GM12865 (cell line): ENCODE results near the gene COL27A1.
"Not testable (repeated sequence)": the region's sequence is repeated elsewhere in the genome, so short reads cannot be mapped to it uniquely, and the experiment has no call there.

Experiments
- DNase-seq: peaks from one replicate; pipeline ENCODE4 v3.0.0; 2010; ENCODE audit warnings: low read depth
- H3K4me3 ChIP-seq: 2 replicates; pipeline ENCODE4 v1.5.1; 2011; ENCODE audit warnings: mild to moderate bottlenecking, low read depth, low read length, control low read depth
- TF ChIP-seq, protein P1 (sequence below): IDR thresholded peaks from 2 replicates; pipeline ENCODE4 v1.5.1; 2011; ENCODE audit warnings: low read length, control low read depth, low read depth, inconsistent platforms; ENCODE audit not compliant: insufficient read depth; ENCODE audit errors: missing control alignments

The COL27A1 gene

DNA sequence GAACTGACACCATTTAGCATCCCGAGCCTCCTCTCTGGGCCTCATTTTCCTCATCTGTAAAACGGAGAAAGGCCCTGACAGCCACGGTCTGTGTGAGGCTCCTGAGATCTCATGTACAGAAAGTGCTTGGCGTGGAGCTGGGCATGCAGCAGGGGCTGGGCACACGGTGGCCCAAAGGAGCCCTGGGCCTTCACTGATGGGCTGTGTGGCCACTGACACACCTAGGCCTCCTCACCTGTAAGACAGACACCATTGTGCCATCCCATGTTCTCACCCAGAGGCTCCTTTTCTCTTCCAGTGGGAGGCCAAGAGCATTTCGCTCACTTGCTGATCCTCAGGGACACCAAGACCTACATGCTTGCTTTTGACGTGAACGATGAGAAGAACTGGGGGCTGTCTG, 169.2 kb downstream of the COL27A1 start:
- no peak overlapping the region for H3K4me3 ChIP-seq

DNA sequence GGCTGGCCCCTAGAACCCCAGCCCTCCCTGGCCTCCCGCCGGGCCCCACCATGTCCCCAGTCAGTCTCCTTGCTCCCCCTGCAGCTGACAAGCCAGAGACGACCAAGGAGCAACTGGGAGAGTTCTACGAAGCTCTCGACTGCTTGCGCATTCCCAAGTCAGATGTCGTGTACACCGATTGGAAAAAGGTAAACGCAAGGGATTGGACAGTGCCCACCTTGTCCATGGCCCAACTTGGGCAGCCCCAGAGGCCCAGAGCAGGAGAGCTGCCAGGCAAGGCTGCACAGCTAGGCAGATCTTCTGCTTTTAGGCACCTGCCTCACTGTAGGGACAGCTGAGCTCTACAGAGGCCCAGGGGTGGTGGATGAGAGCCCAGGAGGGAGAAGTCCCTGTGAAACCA, 169.6 kb downstream of the COL27A1 start:
- not testable (repeated sequence) for DNase-seq, H3K4me3 ChIP-seq

More for the DNA sequence above, 169.2 kb downstream of the COL27A1 start:
- no peak for DNase-seq
- TF ChIP-seq, protein P1, sequence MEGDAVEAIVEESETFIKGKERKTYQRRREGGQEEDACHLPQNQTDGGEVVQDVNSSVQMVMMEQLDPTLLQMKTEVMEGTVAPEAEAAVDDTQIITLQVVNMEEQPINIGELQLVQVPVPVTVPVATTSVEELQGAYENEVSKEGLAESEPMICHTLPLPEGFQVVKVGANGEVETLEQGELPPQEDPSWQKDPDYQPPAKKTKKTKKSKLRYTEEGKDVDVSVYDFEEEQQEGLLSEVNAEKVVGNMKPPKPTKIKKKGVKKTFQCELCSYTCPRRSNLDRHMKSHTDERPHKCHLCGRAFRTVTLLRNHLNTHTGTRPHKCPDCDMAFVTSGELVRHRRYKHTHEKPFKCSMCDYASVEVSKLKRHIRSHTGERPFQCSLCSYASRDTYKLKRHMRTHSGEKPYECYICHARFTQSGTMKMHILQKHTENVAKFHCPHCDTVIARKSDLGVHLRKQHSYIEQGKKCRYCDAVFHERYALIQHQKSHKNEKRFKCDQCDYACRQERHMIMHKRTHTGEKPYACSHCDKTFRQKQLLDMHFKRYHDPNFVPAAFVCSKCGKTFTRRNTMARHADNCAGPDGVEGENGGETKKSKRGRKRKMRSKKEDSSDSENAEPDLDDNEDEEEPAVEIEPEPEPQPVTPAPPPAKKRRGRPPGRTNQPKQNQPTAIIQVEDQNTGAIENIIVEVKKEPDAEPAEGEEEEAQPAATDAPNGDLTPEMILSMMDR = no peak

DNA sequence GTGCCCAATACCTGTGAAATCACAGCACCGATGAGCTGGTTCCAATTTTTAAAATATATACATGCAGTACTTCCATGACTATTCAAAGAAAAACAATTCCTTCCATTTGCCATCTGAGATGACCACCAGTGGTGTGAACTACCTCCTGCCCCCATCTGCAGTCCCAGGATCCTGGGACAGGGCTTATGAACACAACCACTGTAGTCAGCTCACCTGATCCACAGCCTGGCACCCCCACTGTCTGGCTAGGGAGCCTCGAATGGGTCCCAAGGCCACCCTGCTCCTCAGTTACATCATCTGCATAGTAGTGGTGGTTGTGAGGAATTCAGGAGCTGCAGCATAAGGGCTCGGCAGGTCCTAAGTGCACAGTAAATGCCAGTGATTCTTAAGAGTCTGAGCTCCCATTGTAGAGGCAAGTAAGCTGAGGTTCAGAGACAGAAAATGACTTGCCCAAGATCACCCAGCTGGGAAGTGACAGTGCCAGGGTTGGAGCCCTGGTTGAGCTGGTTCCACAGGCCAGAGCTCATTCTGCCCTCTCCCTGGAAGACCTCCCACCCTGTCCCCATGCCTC, 170.4 kb downstream of the COL27A1 start:
- DNase-seq = not testable (repeated sequence)

DNA sequence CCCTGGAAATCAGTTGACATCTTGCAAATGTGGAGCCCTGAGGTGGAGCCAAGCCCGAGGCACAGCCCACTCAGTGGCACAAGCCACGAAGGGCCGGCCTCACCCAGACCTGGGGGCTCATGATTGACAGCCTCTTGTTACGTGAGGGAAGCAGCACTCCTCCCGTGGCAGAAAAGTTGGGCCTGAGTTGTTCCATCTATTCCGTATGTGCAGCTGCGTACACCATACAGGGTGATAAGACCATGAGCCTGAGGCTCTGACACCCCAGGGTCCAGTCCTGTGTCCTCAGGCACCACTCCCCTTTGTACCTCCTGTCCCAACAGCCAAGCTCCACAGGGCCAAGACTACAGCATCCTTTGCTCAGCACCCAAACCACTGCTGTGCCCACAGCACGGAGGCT, 172.4 kb downstream of the COL27A1 start:
- DNase-seq = no peak
- TF ChIP-seq, protein P1 = no peak
- no peak overlapping the region for H3K4me3 ChIP-seq

More for the DNA sequence above, 170.4 kb downstream of the COL27A1 start:
- H3K4me3 ChIP-seq = not testable (repeated sequence)

DNA sequence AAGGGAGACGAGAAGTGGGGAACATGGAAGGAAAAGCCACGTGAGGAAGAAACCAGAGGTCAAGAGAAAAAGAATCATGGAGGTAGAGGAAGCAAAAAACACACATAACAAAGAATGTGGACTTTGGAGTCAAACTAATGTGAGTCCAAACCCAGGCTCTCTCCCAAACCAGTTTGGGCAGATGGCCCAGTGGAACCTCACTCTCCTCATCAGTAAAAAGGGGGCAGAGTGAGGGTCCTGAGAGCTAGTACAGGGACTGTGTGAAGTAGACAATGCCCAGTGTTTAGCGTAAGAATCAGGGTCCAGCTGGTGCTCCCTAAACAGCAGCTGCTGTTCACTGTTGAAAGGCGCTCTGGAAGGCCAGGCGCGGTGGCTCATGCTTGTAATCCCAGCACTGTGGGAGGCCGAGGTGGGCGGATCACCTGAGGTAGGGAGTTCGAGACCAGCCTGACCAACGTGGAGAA, 173.1 kb downstream of the COL27A1 start:
- not testable (repeated sequence) for H3K4me3 ChIP-seq, DNase-seq

DNA sequence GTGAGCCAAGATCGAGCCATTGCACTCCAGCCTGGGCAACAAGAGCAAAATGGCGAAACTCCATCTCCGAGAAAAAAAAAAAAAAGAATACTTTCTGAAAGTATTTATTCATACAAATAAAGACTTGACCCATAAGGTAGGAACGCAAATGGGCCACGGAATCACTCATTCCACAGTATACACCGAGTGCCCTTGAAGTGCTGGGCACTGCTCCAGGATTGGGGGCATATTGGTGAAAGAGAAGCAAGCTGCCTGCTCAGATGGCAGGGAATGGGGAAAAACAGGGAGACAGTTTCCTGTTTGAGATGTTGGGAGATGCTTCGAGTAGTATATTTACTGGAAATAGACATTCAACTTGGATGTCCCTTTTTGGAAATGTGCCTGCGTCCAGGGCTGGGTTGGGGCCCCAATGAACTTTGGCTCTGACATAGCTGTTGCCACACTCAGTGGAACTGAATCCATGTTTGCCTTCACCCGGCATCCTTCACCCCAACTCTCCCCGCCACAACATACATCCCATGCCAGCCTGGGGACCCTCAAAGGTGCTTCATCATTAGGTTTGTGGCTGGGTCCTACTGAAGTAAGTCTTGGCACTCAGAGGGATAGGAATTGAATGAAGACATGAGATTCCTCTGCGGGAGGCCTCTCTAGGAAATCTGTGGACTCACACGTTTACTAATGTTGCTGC, 173.7 kb downstream of the COL27A1 start:
- not testable (repeated sequence) for DNase-seq, H3K4me3 ChIP-seq

DNA sequence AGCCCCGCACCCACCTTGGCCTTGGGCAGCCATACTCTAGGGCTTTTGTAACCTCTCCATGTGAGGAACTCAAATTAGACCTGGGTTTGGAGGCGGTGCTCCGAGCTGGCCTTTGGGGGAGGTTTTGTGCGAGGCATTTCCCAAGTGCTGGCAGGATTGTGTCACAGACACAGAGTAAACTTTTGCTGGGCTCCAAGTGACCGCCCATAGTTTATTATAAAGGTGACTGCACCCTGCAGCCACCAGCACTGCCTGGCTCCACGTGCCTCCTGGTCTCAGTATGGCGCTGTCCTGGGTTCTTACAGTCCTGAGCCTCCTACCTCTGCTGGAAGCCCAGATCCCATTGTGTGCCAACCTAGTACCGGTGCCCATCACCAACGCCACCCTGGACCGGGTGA, 174.3 kb downstream of the COL27A1 start, which contains the start of gene ORM2:
Gene ORM2 (plus strand): TSS at position 245 of the 398 bp plus-strand sequence. CDS start 36 bp downstream, at position 281.
- DNase-seq, H3K4me3 ChIP-seq: not testable (repeated sequence)

DNA sequence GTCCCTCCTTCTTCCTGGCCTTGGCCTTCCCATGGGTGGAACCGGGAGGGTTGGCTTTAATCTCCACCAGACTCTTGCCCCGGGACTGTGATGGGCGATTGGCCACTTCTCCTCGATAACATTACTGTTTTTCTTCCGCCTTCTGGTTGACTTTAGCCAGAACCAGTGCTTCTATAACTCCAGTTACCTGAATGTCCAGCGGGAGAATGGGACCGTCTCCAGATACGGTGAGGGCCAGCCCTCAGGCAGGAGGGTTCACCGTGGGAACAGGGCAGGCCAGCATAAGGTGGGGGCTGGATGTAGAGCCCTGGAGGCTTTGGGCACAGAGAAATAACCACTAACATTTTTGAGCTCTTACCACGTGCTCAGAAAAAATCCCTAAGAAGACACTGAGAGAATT, 175.3 kb downstream of the COL27A1 start:
- H3K4me3 ChIP-seq = no peak overlapping the region
- TF ChIP-seq, protein P1 = no peak
- no peak for DNase-seq

DNA sequence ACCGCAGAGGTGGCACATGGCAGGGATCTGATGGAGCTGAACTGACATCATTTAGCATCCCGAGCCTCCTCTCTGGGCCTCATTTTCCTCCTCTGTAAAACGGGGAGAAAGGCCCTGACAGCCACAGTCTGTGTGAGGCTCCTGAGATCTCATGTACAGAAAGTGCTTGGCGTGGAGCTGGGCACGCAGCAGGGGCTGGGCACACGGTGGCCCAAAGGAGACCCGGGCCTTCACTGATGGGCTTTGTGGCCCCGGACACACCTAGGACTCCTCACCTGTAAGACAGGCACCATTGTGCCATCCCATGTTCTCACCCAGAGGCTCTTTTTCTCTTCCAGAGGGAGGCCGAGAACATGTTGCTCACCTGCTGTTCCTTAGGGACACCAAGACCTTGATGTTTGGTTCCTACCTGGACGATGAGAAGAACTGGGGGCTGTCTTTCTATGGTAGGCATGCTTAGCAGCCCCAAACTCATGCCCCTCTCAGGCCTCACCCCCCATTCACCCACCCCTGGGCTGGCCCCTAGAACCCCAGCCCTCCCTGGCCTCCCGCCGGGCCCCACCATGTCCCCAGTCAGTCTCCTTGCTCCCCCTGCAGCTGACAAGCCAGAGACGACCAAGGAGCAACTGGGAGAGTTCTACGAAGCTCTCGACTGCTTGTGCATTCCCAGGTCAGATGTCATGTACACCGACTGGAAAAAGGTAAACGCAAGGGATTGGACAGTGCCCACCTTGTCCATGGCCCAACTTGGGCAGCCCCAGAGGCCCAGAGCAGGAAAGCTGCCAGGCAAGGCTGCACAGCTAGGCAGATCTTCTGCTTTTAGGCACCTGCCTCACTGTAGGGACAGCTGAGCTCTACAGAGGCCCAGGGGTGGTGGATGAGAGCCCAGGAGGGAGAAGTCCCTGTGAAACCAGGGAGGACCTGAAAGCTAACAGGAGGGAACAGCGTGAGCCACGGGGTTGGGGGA, 176.2 kb downstream of the COL27A1 start:
- not testable (repeated sequence) for H3K4me3 ChIP-seq, DNase-seq

DNA sequence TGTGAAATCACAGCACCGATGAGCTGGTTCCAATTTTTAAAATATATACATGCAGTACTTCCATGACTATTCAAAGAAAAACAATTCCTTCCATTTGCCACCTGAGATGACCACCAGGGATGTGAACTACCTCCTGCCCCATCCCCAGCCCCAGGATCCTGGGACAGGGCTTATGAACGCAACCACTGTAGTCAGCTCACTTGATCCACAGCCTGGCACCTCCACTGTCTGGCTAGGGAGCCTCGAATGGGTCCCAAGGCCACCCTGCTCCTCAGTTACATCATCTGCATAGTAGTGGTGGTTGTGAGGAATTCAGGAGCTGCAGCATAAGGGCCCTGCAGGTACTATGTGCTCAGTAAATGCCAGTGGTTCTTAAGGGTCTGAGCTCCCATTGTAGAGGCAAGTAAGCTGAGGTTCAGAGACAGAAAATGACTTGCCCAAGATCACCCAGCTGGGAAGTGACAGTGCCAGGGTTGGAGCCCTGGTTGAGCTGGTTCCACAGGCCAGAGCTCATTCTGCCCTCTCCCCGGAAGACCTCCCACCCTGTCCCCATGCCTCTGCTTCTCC, 177.2 kb downstream of the COL27A1 start:
- not testable (repeated sequence) for H3K4me3 ChIP-seq, DNase-seq

DNA sequence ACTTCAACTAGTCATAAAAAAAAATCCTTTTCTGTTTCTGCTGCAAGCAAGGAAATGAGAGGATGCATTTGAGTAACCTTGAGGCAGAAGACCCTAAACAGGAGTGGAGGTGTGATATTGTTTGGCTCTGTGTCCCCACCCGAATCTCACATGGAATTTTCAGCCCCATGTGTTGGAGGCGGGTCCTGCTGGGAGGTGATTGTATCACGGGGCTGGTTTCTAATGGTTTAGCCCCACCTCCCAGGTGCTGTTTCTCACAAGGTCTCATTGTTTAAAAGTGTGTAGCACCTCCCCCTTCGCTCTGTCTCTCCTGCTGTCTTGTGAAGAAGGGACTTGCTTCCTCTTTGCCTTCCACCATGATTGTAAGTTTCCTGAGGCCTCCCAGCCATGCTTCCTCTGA, 178.4 kb downstream of the COL27A1 start:
- not testable (repeated sequence) for H3K4me3 ChIP-seq, DNase-seq
